GM10248 (cell line): ENCODE data around the gene MAP2K3.

Experiments used
- CTCF ChIA-PET: fragments of 300-600 bp; sonication (Branson Sonifier 250); formaldehyde crosslinking; extraction: SDS; loops from one replicate; lab custom pipeline; 2021; ENCODE audit warnings: antibody characterized with exemption; lab: Yijun Ruan, JAX
- POLR2A ChIA-PET: fragments of 350-650 bp; sonication (Branson Sonifier 250); formaldehyde crosslinking; extraction: SDS; loops from one replicate; lab custom pipeline; 2020; ENCODE audit warnings: antibody characterized with exemption; lab: Yijun Ruan, JAX
- DNase-seq: peaks from one replicate; pipeline ENCODE4 v3.0.0; 2012; ENCODE audit errors: extremely low spot score
- TF ChIP-seq, protein P1 (sequence below): IDR thresholded peaks from 2 replicates; pipeline ENCODE4 v1.5.1; 2012; ENCODE audit warnings: mild to moderate bottlenecking, low read depth; ENCODE audit errors: extremely low read depth, missing control alignments, control extremely low read depth

Gene MAP2K3

DNA sequence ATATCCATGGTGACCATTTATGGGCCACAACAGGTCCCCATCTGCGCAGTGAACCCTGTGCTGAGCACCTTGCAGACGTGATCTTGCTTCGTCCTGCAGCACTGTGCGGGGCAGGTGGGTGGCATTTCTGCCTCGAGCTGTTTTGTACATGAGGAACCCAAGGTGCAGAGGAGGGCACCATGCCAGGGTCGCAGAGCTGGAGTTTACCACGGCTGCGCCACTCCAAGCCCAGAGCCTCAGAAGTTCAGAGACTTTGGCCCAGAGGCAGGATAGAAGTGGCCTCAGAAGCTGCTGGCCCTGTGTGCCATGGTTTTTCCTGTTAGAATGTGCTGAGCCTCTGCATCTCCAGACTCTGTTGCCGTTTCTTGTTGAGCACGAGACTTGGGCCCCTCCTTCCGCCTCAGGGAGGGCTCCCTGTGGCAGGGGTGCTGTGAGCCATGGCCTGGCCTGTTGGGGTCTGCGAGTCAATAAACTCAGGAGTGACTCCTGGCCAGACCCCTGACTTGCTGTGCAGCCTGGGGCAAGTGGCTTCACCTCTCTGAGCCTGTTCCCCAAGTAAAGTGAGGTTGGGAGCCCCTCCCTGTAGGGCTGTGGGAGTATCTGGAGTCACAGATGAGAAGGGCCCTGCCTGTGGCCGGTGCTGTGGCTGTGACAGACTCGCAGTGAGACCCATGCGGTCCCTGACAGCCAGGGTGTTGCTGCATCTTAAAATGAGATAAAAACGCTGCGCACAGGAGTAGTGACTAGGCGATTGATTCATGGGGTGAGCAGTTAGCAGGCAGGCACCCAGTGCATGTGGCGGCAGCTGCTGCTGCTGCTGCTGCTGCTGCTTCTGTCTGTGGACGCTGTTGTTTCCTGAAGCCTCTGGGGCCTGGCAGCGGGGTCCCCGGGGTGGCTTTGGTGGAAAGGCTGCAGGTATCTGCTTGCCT, 11.8 kb downstream of the MAP2K3 start:
- TF ChIP-seq, protein P1, sequence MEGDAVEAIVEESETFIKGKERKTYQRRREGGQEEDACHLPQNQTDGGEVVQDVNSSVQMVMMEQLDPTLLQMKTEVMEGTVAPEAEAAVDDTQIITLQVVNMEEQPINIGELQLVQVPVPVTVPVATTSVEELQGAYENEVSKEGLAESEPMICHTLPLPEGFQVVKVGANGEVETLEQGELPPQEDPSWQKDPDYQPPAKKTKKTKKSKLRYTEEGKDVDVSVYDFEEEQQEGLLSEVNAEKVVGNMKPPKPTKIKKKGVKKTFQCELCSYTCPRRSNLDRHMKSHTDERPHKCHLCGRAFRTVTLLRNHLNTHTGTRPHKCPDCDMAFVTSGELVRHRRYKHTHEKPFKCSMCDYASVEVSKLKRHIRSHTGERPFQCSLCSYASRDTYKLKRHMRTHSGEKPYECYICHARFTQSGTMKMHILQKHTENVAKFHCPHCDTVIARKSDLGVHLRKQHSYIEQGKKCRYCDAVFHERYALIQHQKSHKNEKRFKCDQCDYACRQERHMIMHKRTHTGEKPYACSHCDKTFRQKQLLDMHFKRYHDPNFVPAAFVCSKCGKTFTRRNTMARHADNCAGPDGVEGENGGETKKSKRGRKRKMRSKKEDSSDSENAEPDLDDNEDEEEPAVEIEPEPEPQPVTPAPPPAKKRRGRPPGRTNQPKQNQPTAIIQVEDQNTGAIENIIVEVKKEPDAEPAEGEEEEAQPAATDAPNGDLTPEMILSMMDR: no peak

DNA sequence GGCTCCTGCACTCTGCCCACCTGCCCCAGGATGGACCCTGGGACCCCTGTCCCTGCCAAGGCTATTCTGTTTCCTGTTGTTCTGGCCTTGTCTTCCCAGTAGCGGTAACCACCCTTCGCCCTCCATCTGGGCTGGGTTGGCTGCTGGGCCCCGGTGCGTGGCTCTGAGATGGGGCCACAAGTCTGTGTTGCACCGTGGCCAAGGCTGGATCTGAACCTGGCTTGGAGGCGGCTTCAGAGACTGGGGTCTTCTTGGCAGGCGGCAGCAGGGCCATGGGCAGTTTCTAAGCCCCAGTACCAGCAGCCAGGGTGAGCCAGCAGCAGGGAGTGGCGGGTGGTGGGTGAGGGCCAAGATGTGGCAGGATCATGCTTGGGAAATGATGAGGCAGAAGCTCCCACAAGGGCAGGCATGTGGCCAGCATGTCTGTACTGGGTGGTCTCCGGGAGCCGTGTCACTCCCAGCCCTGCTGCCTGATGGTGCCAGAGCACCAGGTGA, 12.6 kb downstream of the MAP2K3 start:
- ChIA-PET CTCF (interaction anchor here (3.0 kb wide), 1 partner anchor 18 kb away, joined by 16 read pairs; no protein-coding TSS in a partner anchor), POLR2A (interaction anchor here (0.8 kb wide), 1 partner anchor 9 kb away, joined by 3 read pairs; no protein-coding TSS in a partner anchor)

More for the DNA sequence above, 11.8 kb downstream of the MAP2K3 start:
- ChIA-PET POLR2A (no interaction called here), CTCF (interaction anchor here (1.6 to 3.0 kb wide), 2 partner anchors 10 to 17 kb away, joined by 3 to 16 read pairs; no protein-coding TSS in a partner anchor)
- no peak for DNase-seq

DNA sequence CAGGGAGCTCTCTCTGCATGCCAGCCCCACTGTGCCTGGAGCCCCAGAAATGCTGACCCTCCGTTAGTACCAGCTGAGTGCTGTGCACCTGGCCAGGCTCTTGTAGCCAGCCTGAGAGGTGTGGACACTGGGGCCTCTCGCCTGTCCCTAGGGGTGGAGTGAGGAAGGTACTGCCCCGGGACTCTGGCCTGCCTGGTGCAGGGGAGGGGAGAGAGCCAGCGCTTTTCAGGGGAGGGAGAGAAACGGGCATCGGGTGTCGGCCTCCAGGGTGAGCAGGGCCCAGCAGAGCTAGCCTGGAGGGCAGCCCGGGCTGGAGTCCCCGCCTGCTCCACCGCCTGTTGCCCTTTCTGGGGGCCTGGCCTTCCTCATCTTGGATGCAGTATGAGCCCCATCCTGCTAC, 13.1 kb downstream of the MAP2K3 start:
- CTCF ChIA-PET: interaction anchor here (3.0 kb wide), 1 partner anchor 18 kb away, joined by 16 read pairs; no protein-coding TSS in a partner anchor
- DNase-seq: peak; percentile 20
- POLR2A ChIA-PET: interaction anchor here (0.8 kb wide), 1 partner anchor 10 kb away, joined by 3 read pairs; no protein-coding TSS in a partner anchor
- TF ChIP-seq, protein P1: no peak

More for the DNA sequence above, 12.6 kb downstream of the MAP2K3 start:
- DNase-seq: no peak
- TF ChIP-seq, protein P1: no peak

DNA sequence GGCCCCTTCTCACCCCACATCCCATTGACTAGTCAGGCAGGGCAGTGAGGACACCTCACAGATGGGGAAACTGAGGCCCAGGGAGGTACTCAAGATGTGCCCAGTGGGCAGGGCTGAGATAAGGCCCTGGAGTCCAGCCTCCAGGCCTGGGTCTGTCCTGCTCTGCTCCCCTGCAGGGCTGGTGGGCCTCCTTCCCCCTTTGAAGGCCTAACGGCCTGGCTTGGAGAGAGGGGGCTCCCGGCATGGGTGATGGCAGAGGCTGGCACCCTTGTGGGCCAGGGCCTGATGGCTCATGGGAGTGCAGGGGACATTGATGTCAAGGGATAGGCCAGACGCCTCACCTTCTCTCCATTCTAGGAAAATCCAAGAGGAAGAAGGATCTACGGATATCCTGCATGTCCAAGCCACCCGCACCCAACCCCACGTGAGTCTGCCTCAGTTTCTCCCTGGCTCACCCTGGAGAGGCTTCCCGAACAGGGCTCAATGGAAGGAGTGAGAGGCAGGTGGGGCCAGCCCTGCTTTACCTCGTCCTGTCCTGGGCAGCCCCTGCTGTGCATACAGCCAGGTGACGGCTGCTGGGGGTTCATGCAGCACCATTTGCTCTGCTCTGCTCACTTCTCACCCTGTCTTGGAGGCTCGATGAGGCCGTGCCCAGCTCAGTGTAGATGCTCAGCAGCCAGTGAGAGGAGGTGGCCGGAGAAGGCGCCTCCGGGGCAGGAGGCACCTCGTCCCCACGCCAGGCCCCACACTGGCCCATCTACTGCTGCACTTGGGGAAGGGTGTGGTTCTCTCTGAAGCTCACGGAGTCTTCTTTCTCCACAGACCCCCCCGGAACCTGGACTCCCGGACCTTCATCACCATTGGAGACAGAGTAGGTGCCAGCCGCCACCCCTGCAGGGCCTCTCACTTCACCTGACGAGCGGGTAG, 13.8 kb downstream of the MAP2K3 start:
- ChIA-PET POLR2A (no interaction called here), CTCF (interaction anchor here (1.5 to 3.0 kb wide), 2 partner anchors 18 to 19 kb away, joined by 5 to 16 read pairs; no protein-coding TSS in a partner anchor)
- no peak for DNase-seq
- TF ChIP-seq, protein P1: no peak

DNA sequence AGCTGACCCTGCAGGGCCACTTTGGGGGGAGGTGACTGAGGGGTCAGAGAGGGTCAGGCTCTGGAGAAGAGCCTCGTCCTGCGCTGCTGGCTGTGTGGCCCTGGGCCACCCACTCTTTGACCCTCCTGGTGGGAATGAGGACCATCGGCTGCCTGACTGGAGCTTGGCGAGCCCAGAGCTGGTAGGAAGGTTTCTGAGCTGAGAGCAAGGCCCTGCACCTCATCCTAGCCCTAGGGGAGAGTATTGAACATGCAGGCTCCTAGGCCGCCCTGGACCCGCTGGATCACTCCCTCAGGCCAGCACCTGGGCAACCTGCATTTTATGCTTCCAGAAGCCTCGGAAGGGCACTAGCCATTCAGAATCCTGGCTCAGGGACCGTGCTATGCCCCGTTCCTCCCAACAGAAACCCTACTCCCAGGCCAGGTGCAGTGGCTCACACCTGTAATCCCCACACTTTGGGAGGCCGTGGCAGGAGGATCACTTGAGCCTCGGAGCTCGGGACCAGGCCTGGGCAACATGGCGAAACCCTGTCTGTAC, 14.5 kb downstream of the MAP2K3 start:
- ChIA-PET POLR2A (no interaction called here), CTCF (interaction anchor here (0.8 to 1.5 kb wide), 2 partner anchors 19 to 20 kb away, joined by 3 to 5 read pairs; no protein-coding TSS in a partner anchor)
- TF ChIP-seq, protein P1: no peak
- no peak for DNase-seq
